Neutrophil (primary cell): ENCODE results near the gene MAPK1IP1L.

Experiments
- H3K27ac ChIP-seq: fragments of 200-600 bp; sonication (generic); 2 replicates; pipeline ENCODE4 v1.5.1; 2016; ENCODE audit warnings: mild to moderate bottlenecking, moderate library complexity
- H3K27me3 ChIP-seq: fragments of 200-600 bp; sonication (generic); 2 replicates; pipeline ENCODE4 v1.6.0; 2016; ENCODE audit warnings: mild to moderate bottlenecking
- H3K36me3 ChIP-seq: fragments of 200-600 bp; sonication (generic); 2 replicates; pipeline ENCODE4 v1.5.1; 2017
- H3K4me1 ChIP-seq, 2 experiments: fragments of 200-600 bp in 1 of 2; sonication (generic) in 1 of 2; 1 replicate in 1 of 2; 2 replicates in 1 of 2; pipeline versions ENCODE4 v1.5.1 to v1.6.1; 2013 to 2016; ENCODE audit warnings: low read depth in 1 of 2, low read length in 1 of 2, mild to moderate bottlenecking in 1 of 2, moderate library complexity in 1 of 2; ENCODE audit not compliant: control insufficient read depth in 1 of 2, insufficient read depth in 1 of 2
- H3K4me3 ChIP-seq, 2 experiments: fragments of 200-600 bp in 1 of 2; sonication (generic) in 1 of 2; 1 replicate in 1 of 2; 2 replicates in 1 of 2; pipeline ENCODE4 v1.5.1; 2013 to 2016; ENCODE audit warnings: low read depth in 1 of 2, low read length in 1 of 2, mild to moderate bottlenecking in 1 of 2, moderate library complexity in 1 of 2
- H3K9me3 ChIP-seq: fragments of 200-600 bp; sonication (generic); 2 replicates; pipeline ENCODE4 v1.5.1; 2016
- CTCF ChIP-seq: fragments of 200-600 bp; sonication (generic); IDR thresholded peaks from 2 replicates; pipeline ENCODE4 v1.5.1; 2016; ENCODE audit warnings: antibody characterized with exemption

MAPK1IP1L gene

DNA sequence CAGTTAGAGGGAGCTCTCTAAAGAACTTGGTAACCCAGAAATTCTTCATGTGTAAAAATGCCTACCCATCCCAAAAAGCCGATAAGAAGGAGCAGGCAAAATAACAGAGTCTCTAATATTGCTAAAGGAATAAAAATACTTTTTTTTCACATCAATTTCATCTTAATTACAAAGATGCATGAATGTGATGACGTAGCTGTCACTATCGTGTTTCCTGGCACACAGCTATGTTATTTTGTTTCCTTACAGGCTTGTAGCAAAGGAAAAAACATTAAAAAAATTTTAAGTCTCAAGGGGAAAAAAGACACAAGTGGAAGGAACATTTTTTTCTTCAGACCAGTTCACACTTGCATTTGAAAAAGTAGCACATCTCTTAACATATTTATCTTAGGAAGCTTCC is 67.3 kb downstream of the MAPK1IP1L start:
- TF ChIP-seq CTCF, result no peak
- no peaks in the 10 kb centered on the region for H3K36me3 ChIP-seq
- H3K9me3 ChIP-seq, result no peaks in the 10 kb centered on the region
- peak overlapping the region; percentile 82 for H3K27ac ChIP-seq
- H3K4me1 ChIP-seq, result peaks cover 58 to 60% of the 10 kb centered on the region in 2 experiments
- no peaks in the 10 kb centered on the region for H3K27me3 ChIP-seq
- no peak overlapping the region for H3K4me3 ChIP-seq
